ENCODE measurements around the gene ELN.

DNA sequence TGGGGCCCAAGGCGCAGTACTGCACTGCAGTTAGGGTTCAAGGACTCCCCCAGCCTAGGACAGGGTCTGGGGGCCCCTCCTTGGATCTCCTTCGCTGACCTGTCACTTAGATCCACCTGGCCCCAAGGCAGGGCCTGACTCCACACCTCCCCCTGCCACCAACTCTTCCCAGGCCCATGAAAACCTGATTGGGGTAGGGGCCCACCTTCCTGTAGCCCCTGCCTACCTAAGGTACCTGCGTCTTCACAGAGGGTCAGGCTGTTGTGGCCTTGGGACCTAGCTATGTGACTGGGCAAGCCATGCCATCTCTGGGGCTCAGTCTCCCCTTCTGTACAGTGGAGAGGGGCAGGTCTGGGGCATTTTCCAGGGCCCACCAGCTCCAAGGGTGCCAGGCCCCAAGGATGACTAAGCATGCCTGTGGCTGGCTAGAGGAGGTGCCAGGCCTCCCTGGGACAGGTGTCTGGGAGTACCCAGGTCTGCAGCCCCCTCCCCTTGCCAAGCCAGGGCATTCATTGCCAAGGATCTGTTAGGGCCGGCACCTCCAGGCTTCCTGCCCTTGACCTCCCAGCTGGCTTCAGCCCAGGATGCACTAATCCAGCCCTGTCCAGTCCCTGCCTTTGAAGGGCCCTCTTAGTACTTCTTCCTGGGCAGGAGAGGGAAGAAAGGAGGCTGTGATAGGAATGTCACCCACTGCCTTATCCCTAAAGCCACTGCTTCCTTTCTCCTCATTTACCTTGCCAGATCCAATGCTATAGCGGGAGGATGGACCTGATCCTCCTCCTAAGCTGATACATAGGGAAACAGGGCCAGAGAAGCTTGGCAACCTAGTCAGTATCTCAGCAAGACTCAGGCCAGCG is 57.0 kb downstream of the ELN start:
- TF ChIP-seq FOXM1 (IDR thresholded peaks at IDR 0.05; ENCODE audit: borderline replicate concordance) (no peak), FOXK2 (IDR thresholded peaks at IDR 0.05) (no peak), ZNF384 (IDR thresholded peaks at IDR 0.05) (no peak), SUZ12 (IDR thresholded peaks at IDR 0.05) (no peak), NFRKB (IDR thresholded peaks at IDR 0.05) (no peak), TARDBP (IDR thresholded peaks at IDR 0.05) (no peak)
